ENCODE data around the gene MATN3.

DNA sequence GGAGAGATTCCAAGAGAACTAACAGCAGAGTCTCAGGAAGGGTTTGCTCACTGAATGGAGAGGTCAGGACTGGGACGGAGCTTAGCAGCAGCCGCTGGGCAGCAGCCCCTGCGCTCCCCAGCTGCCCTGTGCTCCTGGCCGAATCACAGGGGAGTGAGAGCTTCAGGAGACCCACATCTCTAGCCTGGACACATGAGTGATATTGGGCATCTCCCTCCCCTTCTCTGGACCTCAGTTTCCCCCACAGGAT, 511 bp downstream of the MATN3 start:
- TF ChIP-seq, protein P1, sequence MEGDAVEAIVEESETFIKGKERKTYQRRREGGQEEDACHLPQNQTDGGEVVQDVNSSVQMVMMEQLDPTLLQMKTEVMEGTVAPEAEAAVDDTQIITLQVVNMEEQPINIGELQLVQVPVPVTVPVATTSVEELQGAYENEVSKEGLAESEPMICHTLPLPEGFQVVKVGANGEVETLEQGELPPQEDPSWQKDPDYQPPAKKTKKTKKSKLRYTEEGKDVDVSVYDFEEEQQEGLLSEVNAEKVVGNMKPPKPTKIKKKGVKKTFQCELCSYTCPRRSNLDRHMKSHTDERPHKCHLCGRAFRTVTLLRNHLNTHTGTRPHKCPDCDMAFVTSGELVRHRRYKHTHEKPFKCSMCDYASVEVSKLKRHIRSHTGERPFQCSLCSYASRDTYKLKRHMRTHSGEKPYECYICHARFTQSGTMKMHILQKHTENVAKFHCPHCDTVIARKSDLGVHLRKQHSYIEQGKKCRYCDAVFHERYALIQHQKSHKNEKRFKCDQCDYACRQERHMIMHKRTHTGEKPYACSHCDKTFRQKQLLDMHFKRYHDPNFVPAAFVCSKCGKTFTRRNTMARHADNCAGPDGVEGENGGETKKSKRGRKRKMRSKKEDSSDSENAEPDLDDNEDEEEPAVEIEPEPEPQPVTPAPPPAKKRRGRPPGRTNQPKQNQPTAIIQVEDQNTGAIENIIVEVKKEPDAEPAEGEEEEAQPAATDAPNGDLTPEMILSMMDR (IDR thresholded peaks at IDR 0.05) = no peak
- TF ChIP-seq POLR2AphosphoS5 (IDR thresholded peaks at IDR 0.05; ENCODE audit: low read depth, low read length) = no peak

Measured in Panc1 (cell line).